Endothelial cell (in vitro differentiated cells): ENCODE measurements around the gene ANKRD40. TPM values are rescaled to one million over a fixed set of nuclear protein-coding genes. Genes with fewer than 3 reads are reported as not detected.
A peak's percentile ranks its signal among the peaks of the same experiment; 100 is the strongest.

Experiments
- DNase-seq: peaks from one replicate; pipeline ENCODE4 v3.0.0; 2021; ENCODE audit warnings: low spot score
- H3K27ac Mint-ChIP-seq: one replicate; pipeline ENCODE4 v1.8.0; 2021; ENCODE audit warnings: mixed read lengths, inconsistent platforms; ENCODE audit not compliant: unreplicated experiment
- H3K27me3 Mint-ChIP-seq: one replicate; pipeline ENCODE4 v1.8.0; 2021; ENCODE audit warnings: mild to moderate bottlenecking, moderate library complexity, mixed read lengths, inconsistent platforms; ENCODE audit not compliant: unreplicated experiment
- H3K36me3 Mint-ChIP-seq: one replicate; pipeline ENCODE4 v1.8.0; 2021; ENCODE audit warnings: mild to moderate bottlenecking, low read depth, mixed read lengths, inconsistent platforms; ENCODE audit not compliant: unreplicated experiment
- H3K4me1 Mint-ChIP-seq: one replicate; pipeline ENCODE4 v1.8.0; 2021; ENCODE audit warnings: mild to moderate bottlenecking, mixed read lengths, inconsistent platforms; ENCODE audit not compliant: unreplicated experiment
- H3K4me3 Mint-ChIP-seq: one replicate; pipeline ENCODE4 v1.8.0; 2021; ENCODE audit warnings: mild to moderate bottlenecking, mixed read lengths, inconsistent platforms; ENCODE audit not compliant: unreplicated experiment
- H3K9me3 Mint-ChIP-seq: one replicate; pipeline ENCODE4 v1.8.0; 2021; ENCODE audit warnings: mixed read lengths, inconsistent platforms; ENCODE audit not compliant: unreplicated experiment
- total RNA-seq: library from RNA; stranded (reverse); fragmentation: NEBNext Ultra II Directional; extraction: Animal tissue kit (Norgen Biotek cat#: 25700); gene quantifications from one replicate; pipeline ENCODE4 v1.2.1, GENCODE V29; 2021; ENCODE audit not compliant: unreplicated experiment
- TF ChIP-seq, protein P1 (sequence below): fragments of 200-600 bp; sonication (generic); IDR thresholded peaks from one replicate; pipeline ENCODE4 v1.5.0; 2021; ENCODE audit warnings: antibody characterized with exemption; ENCODE audit not compliant: unreplicated experiment

Gene ANKRD40
- total RNA-seq, 1 donor from 2014 or later: 37.3 TPM

GRCh38 chr17:50737118-50737698, 29.5 kb upstream of the ANKRD40 start:
- TF ChIP-seq, protein P1, sequence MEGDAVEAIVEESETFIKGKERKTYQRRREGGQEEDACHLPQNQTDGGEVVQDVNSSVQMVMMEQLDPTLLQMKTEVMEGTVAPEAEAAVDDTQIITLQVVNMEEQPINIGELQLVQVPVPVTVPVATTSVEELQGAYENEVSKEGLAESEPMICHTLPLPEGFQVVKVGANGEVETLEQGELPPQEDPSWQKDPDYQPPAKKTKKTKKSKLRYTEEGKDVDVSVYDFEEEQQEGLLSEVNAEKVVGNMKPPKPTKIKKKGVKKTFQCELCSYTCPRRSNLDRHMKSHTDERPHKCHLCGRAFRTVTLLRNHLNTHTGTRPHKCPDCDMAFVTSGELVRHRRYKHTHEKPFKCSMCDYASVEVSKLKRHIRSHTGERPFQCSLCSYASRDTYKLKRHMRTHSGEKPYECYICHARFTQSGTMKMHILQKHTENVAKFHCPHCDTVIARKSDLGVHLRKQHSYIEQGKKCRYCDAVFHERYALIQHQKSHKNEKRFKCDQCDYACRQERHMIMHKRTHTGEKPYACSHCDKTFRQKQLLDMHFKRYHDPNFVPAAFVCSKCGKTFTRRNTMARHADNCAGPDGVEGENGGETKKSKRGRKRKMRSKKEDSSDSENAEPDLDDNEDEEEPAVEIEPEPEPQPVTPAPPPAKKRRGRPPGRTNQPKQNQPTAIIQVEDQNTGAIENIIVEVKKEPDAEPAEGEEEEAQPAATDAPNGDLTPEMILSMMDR: no peak
- H3K9me3 Mint-ChIP-seq: no peaks in the 10 kb centered on the region
- no peak for DNase-seq
- H3K4me3 Mint-ChIP-seq: no peak overlapping the region
- no peak overlapping the region for H3K27ac Mint-ChIP-seq
- peaks cover 24% of the 10 kb centered on the region for H3K36me3 Mint-ChIP-seq
- no peaks in the 10 kb centered on the region for H3K27me3 Mint-ChIP-seq
- peaks cover 2% of the 10 kb centered on the region for H3K4me1 Mint-ChIP-seq

GRCh38 chr17:50735287-50735686, 27.6 kb upstream of the ANKRD40 start:
- peaks cover 9% of the 10 kb centered on the region for H3K36me3 Mint-ChIP-seq
- H3K27ac Mint-ChIP-seq: peak overlapping the region; percentile 61
- H3K9me3 Mint-ChIP-seq: no peaks in the 10 kb centered on the region
- TF ChIP-seq, protein P1: no peak
- H3K4me3 Mint-ChIP-seq: no peak overlapping the region
- no peaks in the 10 kb centered on the region for H3K27me3 Mint-ChIP-seq
- no peak for DNase-seq
- H3K4me1 Mint-ChIP-seq: peaks cover 2% of the 10 kb centered on the region

GRCh38 chr17:50731575-50732460, 24.1 kb upstream of the ANKRD40 start:
- DNase-seq: no peak
- H3K27me3 Mint-ChIP-seq: no peaks in the 10 kb centered on the region
- H3K4me3 Mint-ChIP-seq: no peak overlapping the region
- no peaks in the 10 kb centered on the region for H3K9me3 Mint-ChIP-seq
- H3K36me3 Mint-ChIP-seq: no peaks in the 10 kb centered on the region
- H3K27ac Mint-ChIP-seq: no peak overlapping the region
- H3K4me1 Mint-ChIP-seq: peaks cover 10% of the 10 kb centered on the region
- TF ChIP-seq, protein P1: no peak

DNA sequence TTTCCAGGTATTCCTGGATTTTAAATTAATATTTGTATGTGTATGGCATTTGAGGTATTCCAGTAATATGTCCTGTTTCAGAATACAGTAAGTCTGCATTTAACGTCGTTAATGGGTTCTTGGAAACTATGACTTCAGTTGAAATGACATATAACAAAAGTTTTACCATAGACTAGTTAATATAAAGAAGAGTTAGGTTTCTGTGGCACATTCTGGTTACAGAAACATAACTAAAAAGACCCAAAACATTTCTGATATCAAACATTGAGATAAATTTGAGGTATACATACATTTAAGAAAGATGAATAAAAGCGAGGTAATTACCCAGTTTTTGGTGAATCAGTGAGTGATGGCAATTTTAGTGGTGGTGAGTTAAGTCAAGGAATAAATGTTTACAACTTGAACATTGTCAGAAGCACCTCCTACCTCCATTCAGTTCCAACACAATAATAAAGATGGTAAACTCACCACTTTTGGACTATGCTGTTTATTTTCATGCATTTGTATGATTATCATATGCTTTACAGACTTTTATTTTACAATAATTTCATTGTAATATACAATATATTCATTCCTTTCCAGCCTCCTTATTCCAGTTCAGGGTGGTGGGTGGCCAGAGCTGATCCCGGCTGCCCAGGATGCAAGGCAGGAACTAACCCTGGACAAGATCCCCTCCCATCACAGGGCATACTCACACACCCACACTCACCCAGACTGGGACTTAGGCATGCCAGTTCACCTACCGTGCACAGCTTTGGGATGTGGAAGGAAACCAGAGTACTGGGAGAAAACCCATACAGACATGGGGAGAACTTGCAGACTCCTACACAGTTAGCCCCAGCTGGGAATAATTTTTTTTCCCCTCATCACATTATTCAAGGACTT, 21.4 kb upstream of the ANKRD40 start:
- Mint-ChIP-seq H3K27ac (no peak overlapping the region), H3K9me3 (no peaks in the 10 kb centered on the region)
- TF ChIP-seq, protein P1: no peak

More for the DNA sequence above, 21.4 kb upstream of the ANKRD40 start:
- Mint-ChIP-seq H3K27me3 (no peaks in the 10 kb centered on the region), H3K36me3 (no peaks in the 10 kb centered on the region), H3K4me1 (peaks cover 7% of the 10 kb centered on the region), H3K4me3 (no peak overlapping the region)
- no peak for DNase-seq
